GM21515 (cell line): ENCODE measurements around the gene PNKD.
"Not testable (repeated sequence)": the region's sequence is repeated elsewhere in the genome, so short reads cannot be mapped to it uniquely, and the experiment has no call there.

Source experiments
- ATAC-seq: cut with Tn5 transposase; IDR thresholded peaks from one replicate; pipeline ENCODE4 v1.9.1; 2021; ENCODE audit not compliant: unreplicated experiment

The PNKD gene

GRCh38 chr2:218314764-218315163, 44.4 kb downstream of the PNKD start:
- not testable (repeated sequence) for ATAC-seq

GRCh38 chr2:218315397-218315796, 45.1 kb downstream of the PNKD start:
- no peak for ATAC-seq

- no peak for ATAC-seq
Observed at GRCh38 chr2:218317303-218317630, 46.9 kb downstream of the PNKD start.

GRCh38 chr2:218317835-218318234, 47.5 kb downstream of the PNKD start:
- ATAC-seq, result no peak

GRCh38 chr2:218318241-218318640, 47.9 kb downstream of the PNKD start:
- no peak for ATAC-seq

GRCh38 chr2:218319813-218320365, 49.6 kb downstream of the PNKD start:
- ATAC-seq, result no peak

- no peak for ATAC-seq
Observed at GRCh38 chr2:218320704-218321336, 50.5 kb downstream of the PNKD start.

- peak; percentile 76 for ATAC-seq
Observed at GRCh38 chr2:218322768-218323525, 52.6 kb downstream of the PNKD start.

- no peak for ATAC-seq
Observed at GRCh38 chr2:218323526-218324472, 53.5 kb downstream of the PNKD start.

GRCh38 chr2:218325566-218326160, 55.3 kb downstream of the PNKD start:
- no peak for ATAC-seq

GRCh38 chr2:218326315-218326714, 56.0 kb downstream of the PNKD start:
- ATAC-seq, result no peak

GRCh38 chr2:218327451-218328210, 57.3 kb downstream of the PNKD start:
- ATAC-seq, result no peak

- no peak for ATAC-seq
Observed at GRCh38 chr2:218328294-218328693, 58.0 kb downstream of the PNKD start.

- peak; percentile 43 for ATAC-seq
Observed at GRCh38 chr2:218329027-218329825, 58.9 kb downstream of the PNKD start.

- peak; percentile 43 for ATAC-seq
Observed at GRCh38 chr2:218329826-218330593, 59.7 kb downstream of the PNKD start.

GRCh38 chr2:218331745-218332144, 61.4 kb downstream of the PNKD start:
- ATAC-seq, result no peak

GRCh38 chr2:218332288-218332687, 62.0 kb downstream of the PNKD start:
- no peak for ATAC-seq

- no peak for ATAC-seq
Observed at GRCh38 chr2:218332920-218333645, 62.8 kb downstream of the PNKD start.
